GM12865 (cell line): ENCODE measurements around the gene PRKCQ.
A peak's percentile ranks its signal among the peaks of the same experiment; 100 is the strongest.

Experiments
- DNase-seq: peaks from one replicate; pipeline ENCODE4 v3.0.0; 2010; ENCODE audit warnings: low read depth
- H3K4me3 ChIP-seq: 2 replicates; pipeline ENCODE4 v1.5.1; 2011; ENCODE audit warnings: mild to moderate bottlenecking, low read depth, low read length, control low read depth
- CTCF ChIP-seq: IDR thresholded peaks from 2 replicates; pipeline ENCODE4 v1.5.1; 2011; ENCODE audit warnings: low read length, control low read depth, low read depth, inconsistent platforms; ENCODE audit not compliant: insufficient read depth; ENCODE audit errors: missing control alignments

The PRKCQ gene

GRCh38 chr10:6562221-6562620 is 17.9 kb downstream of the PRKCQ start:
- DNase-seq: no peak
- TF ChIP-seq CTCF: no peak
- H3K4me3 ChIP-seq: no peak overlapping the region

GRCh38 chr10:6561552-6561951 is 18.5 kb downstream of the PRKCQ start:
- no peak for DNase-seq
- no peak overlapping the region for H3K4me3 ChIP-seq
- no peak for TF ChIP-seq CTCF

- no peak for DNase-seq
- TF ChIP-seq CTCF: no peak
- H3K4me3 ChIP-seq: no peak overlapping the region
Measured at GRCh38 chr10:6558759-6559461, 21.2 kb downstream of the PRKCQ start.

GRCh38 chr10:6558272-6558671 is 21.8 kb downstream of the PRKCQ start:
- H3K4me3 ChIP-seq: no peak overlapping the region
- TF ChIP-seq CTCF: no peak
- no peak for DNase-seq

GRCh38 chr10:6553937-6554336 is 26.1 kb downstream of the PRKCQ start:
- DNase-seq: no peak
- TF ChIP-seq CTCF: no peak
- no peak overlapping the region for H3K4me3 ChIP-seq

GRCh38 chr10:6543431-6544005 is 36.6 kb downstream of the PRKCQ start:
- peak; percentile 38 for DNase-seq
- no peak for TF ChIP-seq CTCF
- peak overlapping the region; percentile 26 for H3K4me3 ChIP-seq

GRCh38 chr10:6542999-6543430 is 37.1 kb downstream of the PRKCQ start:
- DNase-seq: peak; percentile 22
- no peak for TF ChIP-seq CTCF
- H3K4me3 ChIP-seq: peak overlapping the region; percentile 26
